GM19463 (cell line): ENCODE data around the gene MLLT1.

Experiments used
- ATAC-seq: cut with Tn5 transposase; IDR thresholded peaks from one replicate; pipeline ENCODE4 v1.9.1; 2021; ENCODE audit warnings: mild to moderate bottlenecking, moderate library complexity; ENCODE audit not compliant: unreplicated experiment

The MLLT1 gene

GRCh38 chr19:6260376-6260775, 19.4 kb downstream of the MLLT1 start:
- ATAC-seq: no peak

DNA sequence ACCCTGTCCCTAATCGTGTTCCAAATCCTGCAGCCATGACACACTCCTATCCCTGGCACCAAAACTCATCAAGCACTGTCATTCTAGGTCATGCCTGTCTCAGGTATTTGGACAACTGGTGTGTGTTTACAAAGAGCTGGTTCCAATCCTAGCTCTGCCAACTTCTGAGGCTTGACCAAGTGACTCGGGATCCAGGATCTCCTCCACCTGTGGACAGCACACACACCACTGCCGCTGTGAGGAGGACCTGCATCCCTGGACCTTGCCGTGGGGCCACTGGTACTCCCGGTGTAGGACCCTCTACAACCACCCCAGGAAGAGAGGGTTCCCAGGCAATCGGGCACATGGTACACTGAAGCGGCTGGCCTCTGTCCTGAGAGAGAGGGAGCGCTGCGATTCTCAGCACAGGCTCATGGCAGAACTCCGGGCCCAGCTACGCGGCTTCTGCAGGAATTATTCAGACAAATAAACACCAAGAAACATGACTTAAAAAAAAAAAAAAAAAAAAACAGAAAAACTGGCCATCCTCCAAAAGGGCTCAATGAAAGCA, 20.4 kb downstream of the MLLT1 start:
- no peak for ATAC-seq

GRCh38 chr19:6258812-6259311, 20.9 kb downstream of the MLLT1 start:
- no peak for ATAC-seq

- no peak for ATAC-seq
Observed at GRCh38 chr19:6253954-6254733, 25.6 kb downstream of the MLLT1 start.

GRCh38 chr19:6252066-6252465, 27.7 kb downstream of the MLLT1 start:
- ATAC-seq: no peak

DNA sequence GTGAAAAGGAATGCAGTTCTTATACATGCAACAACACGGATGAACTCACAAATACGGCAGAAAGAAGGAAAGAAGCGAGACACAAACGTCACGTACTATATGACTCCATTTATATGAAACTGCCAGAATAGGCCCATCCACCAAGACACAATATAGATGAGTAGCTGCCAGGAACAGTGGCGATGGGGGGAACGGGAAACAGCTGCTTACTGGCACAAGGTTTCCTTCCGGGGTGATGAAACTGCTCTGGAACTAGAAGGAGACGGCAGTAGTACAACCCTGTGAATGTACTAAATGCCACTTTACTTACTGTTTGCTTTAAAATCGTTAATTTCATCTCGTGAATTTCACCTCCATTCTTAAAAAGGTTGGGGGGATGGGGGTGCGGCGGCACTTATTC, 28.9 kb downstream of the MLLT1 start:
- no peak for ATAC-seq

- ATAC-seq: no peak
Observed at GRCh38 chr19:6250024-6250615, 29.7 kb downstream of the MLLT1 start.

- no peak for ATAC-seq
Observed at GRCh38 chr19:6249296-6249695, 30.5 kb downstream of the MLLT1 start.

GRCh38 chr19:6248844-6249243, 30.9 kb downstream of the MLLT1 start:
- no peak for ATAC-seq

GRCh38 chr19:6248341-6248740, 31.4 kb downstream of the MLLT1 start:
- ATAC-seq: no peak

DNA sequence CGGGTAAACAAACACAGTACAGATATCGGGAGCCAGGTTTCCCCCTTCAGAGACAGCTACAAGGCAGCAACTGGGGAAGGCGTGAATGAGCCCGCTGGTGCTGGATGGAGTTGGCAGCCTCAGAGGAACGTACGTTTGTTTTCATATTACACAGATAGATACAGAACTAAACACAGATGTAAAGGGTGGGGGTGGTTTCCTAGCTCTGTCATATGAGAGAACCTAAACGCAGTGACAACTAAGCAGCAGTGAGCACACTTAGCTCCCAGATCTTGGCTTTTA, 32.8 kb downstream of the MLLT1 start:
- no peak for ATAC-seq

DNA sequence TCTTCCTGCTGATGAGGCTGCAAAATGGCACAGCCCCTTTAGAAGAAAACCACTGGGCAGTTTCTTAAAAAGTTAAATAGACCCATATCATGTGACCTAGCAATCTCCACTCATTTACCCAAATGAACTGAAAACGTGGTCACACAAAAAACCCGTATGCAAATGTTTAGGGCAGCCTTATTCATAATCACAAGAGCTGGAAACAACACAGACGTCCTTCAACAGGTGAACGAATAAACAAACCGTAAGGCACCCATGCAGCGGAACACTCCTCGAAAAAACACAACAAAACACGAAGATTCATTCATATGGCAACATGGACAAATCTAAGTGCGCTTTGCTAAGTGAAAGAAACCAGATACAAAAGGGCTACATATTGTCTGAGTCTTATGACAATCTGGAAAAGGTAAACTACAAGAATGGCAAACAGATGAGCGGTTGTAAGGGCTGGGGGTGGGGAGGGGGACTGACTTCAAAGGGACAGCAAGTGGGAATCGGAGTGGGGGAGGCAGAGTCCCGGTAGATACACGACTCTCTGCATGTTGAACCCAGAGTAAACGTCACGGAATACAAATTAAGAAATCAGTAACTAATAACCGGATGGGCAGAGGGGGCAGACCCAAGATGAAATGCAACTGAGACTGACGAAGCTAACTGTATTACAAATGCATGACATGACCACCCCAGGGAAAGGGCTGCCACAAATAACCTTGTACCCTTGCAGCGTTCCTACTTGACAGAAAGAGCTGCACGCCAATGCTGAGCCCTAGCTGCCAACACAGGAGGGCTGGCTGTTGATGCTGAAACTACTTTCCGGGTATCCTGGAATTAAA, 33.4 kb downstream of the MLLT1 start:
- no peak for ATAC-seq

GRCh38 chr19:6242677-6243076, 37.1 kb downstream of the MLLT1 start:
- ATAC-seq: no peak

- ATAC-seq: no peak
Observed at GRCh38 chr19:6241680-6242377, 37.9 kb downstream of the MLLT1 start.

- no peak for ATAC-seq
Observed at GRCh38 chr19:6241056-6241455, 38.7 kb downstream of the MLLT1 start.

GRCh38 chr19:6239871-6240676, 39.7 kb downstream of the MLLT1 start:
- no peak for ATAC-seq

GRCh38 chr19:6239401-6239844, 40.4 kb downstream of the MLLT1 start:
- no peak for ATAC-seq

- no peak for ATAC-seq
Observed at GRCh38 chr19:6238643-6239281, 41.0 kb downstream of the MLLT1 start.

GRCh38 chr19:6238256-6238642, 41.5 kb downstream of the MLLT1 start:
- ATAC-seq: no peak
